Neuronal stem cell (in vitro differentiated cells): ENCODE data around the gene KRT39.
A peak's percentile ranks its signal among the peaks of the same experiment; 100 is the strongest.

ENCODE experiments used
- DNase-seq: peaks from one replicate; pipeline ENCODE4 v3.0.0-alpha.2; 2013; ENCODE audit warnings: low spot score
- H2AFZ ChIP-seq: one replicate; pipeline ENCODE4 v1.6.1; 2013; ENCODE audit warnings: mild to moderate bottlenecking, low read length, inconsistent platforms
- H2AK5ac ChIP-seq: 2 replicates; pipeline ENCODE4 v1.6.1; 2013; ENCODE audit warnings: low read depth, mild to moderate bottlenecking, inconsistent platforms, low read length, moderate library complexity, mixed read lengths
- H2BK120ac ChIP-seq: 2 replicates; pipeline ENCODE4 v1.6.1; 2013; ENCODE audit warnings: low read depth, mild to moderate bottlenecking, inconsistent platforms, low read length, moderate library complexity, mixed read lengths
- H2BK12ac ChIP-seq: one replicate; pipeline ENCODE4 v1.6.1; 2013; ENCODE audit warnings: low read length, inconsistent platforms
- H2BK15ac ChIP-seq: 2 replicates; pipeline ENCODE4 v1.6.1; 2013; ENCODE audit warnings: mild to moderate bottlenecking, low read length, inconsistent platforms, mixed read lengths
- H2BK5ac ChIP-seq: one replicate; pipeline ENCODE4 v1.6.1; 2013; ENCODE audit warnings: inconsistent platforms, mild to moderate bottlenecking, low read length, moderate library complexity
- H3K14ac ChIP-seq: one replicate; pipeline ENCODE4 v1.6.1; 2013; ENCODE audit warnings: low read length, inconsistent platforms
- H3K18ac ChIP-seq: 2 replicates; pipeline ENCODE4 v1.6.1; 2013; ENCODE audit warnings: low read length, inconsistent platforms
- H3K23ac ChIP-seq: 2 replicates; pipeline ENCODE4 v1.6.1; 2013; ENCODE audit warnings: low read depth, mild to moderate bottlenecking, mixed read lengths, low read length, inconsistent platforms; ENCODE audit not compliant: poor library complexity
- H3K27ac ChIP-seq: replicated peaks from 3 replicates; pipeline ENCODE4 v1.5.1; 2013; ENCODE audit warnings: low read length, inconsistent platforms
- H3K27me3 ChIP-seq, 3 experiments: 2 replicates each; pipeline ENCODE4 v1.6.1; 2013; ENCODE audit warnings: low read length in 3 of 3, mild to moderate bottlenecking in 2 of 3, inconsistent platforms in 1 of 3, low read depth in 1 of 3, mixed read lengths in 1 of 3, moderate library complexity in 1 of 3; ENCODE audit not compliant: control insufficient read depth in 3 of 3, insufficient read depth in 3 of 3
- H3K36me3 ChIP-seq, 2 donors: replicated peaks in 1 of 2; 2 replicates each; pipeline ENCODE4 v1.6.1; 2013; ENCODE audit warnings: low read length in 2 of 2; ENCODE audit not compliant: control insufficient read depth in 2 of 2, insufficient read depth in 2 of 2
- H3K4ac ChIP-seq: 2 replicates; pipeline ENCODE4 v1.6.1; 2013; ENCODE audit warnings: inconsistent platforms, mild to moderate bottlenecking, low read length, moderate library complexity
- H3K4me1 ChIP-seq, 2 donors: 1 replicate in 1 of 2; 2 replicates in 1 of 2; pipeline ENCODE4 v1.6.1; 2013; ENCODE audit warnings: low read length in 2 of 2, low read depth in 1 of 2; ENCODE audit not compliant: control insufficient read depth in 2 of 2, insufficient read depth in 1 of 2
- H3K4me2 ChIP-seq: one replicate; pipeline ENCODE4 v1.6.1; 2013; ENCODE audit warnings: mild to moderate bottlenecking, low read length, inconsistent platforms; ENCODE audit not compliant: insufficient read depth, poor library complexity, severe bottlenecking
- H3K4me3 ChIP-seq, 2 donors: 2 replicates each; pipeline ENCODE4 v1.5.1; 2013; ENCODE audit warnings: low read length in 2 of 2, mild to moderate bottlenecking in 2 of 2, inconsistent platforms in 1 of 2, moderate library complexity in 1 of 2
- H3K79me1 ChIP-seq: one replicate; pipeline ENCODE4 v1.6.1; 2013; ENCODE audit warnings: low read depth, mild to moderate bottlenecking, inconsistent platforms, low read length, moderate library complexity
- H3K9ac ChIP-seq: one replicate; pipeline ENCODE4 v1.6.1; 2013; ENCODE audit warnings: mild to moderate bottlenecking, low read depth, low read length, inconsistent platforms; ENCODE audit not compliant: poor library complexity
- H3K9me3 ChIP-seq, 2 donors: replicated peaks in 1 of 2; 2 replicates each; pipeline versions ENCODE3 to v1.6.1; 2013; ENCODE audit warnings: low read length in 2 of 2, mild to moderate bottlenecking in 2 of 2, inconsistent platforms in 1 of 2, low read depth in 1 of 2, mixed read lengths in 1 of 2, moderate library complexity in 1 of 2; ENCODE audit not compliant: control insufficient read depth in 2 of 2, insufficient read depth in 1 of 2
- H4K8ac ChIP-seq: one replicate; pipeline ENCODE4 v1.6.1; 2013; ENCODE audit warnings: low read depth, mild to moderate bottlenecking, inconsistent platforms, low read length, moderate library complexity
- H4K91ac ChIP-seq: one replicate; pipeline ENCODE4 v1.6.1; 2013; ENCODE audit warnings: low read length, low read depth, mild to moderate bottlenecking, inconsistent platforms; ENCODE audit not compliant: poor library complexity
- WGBS, 2 donors: extraction: QIAGEN DNeasy Blood & Tissue Kit; methylation state at CpG; one replicate each; pipeline ENCODE4 v1.1.7; 2013; ENCODE audit warnings: missing lambda C conversion rate in 2 of 2, mixed read lengths in 1 of 2; ENCODE audit not compliant: insufficient read length in 2 of 2, insufficient replicate concordance in 1 of 2; ENCODE audit errors: extremely low coverage in 2 of 2; 5-methylcytosine and 5-hydroxymethylcytosine counted together

The KRT39 gene

DNA sequence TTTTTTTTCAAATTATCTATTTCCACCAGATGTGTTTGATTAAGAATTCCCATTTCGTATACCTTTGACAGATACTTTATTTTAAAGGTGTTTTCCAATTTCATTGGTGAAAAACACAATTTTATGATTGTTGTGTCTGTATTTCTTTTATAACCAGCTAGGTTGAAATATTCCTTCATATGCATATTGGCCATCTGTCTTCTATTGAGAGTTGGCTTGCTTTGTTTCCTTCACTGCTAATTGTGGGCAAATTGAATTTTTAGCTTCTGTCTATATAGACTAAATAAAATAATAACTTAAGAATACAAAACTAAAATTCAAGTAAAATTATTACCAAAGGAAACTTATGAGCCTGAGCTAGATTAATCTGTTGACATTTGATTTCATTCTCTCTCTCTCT lies 28.4 kb upstream of the KRT39 start:
- no peak overlapping the region for H3K4me2 ChIP-seq
- no peaks in the 10 kb centered on the region for H3K36me3 ChIP-seq
- no peak overlapping the region for H3K4me3 ChIP-seq
- no peak overlapping the region for H3K27ac ChIP-seq
- H4K8ac ChIP-seq = no peak overlapping the region
- no peaks in the 10 kb centered on the region for H3K9me3 ChIP-seq
- H3K79me1 ChIP-seq = no peaks in the 10 kb centered on the region
- no peak overlapping the region for H2AK5ac ChIP-seq
- no peak overlapping the region for H3K23ac ChIP-seq
- no CpG with 5 or more reads among the region's 1 CpG for WGBS, 2 donors
- H3K27me3 ChIP-seq = peaks cover 0 to 3% (median 0%) of the 10 kb centered on the region in 3 experiments
- no peak overlapping the region for H3K9ac ChIP-seq
- peaks cover 0 to 2% of the 10 kb centered on the region in 2 donors for H3K4me1 ChIP-seq
- no peak overlapping the region for H2BK120ac ChIP-seq
- no peak overlapping the region for H2BK5ac ChIP-seq
- H3K4ac ChIP-seq = no peak overlapping the region
- no peak overlapping the region for H2BK15ac ChIP-seq
- H3K14ac ChIP-seq = no peak overlapping the region
- no peak overlapping the region for H2AFZ ChIP-seq
- no peak overlapping the region for H4K91ac ChIP-seq
- no peak for DNase-seq
- H3K18ac ChIP-seq = no peak overlapping the region
- H2BK12ac ChIP-seq = no peak overlapping the region

DNA sequence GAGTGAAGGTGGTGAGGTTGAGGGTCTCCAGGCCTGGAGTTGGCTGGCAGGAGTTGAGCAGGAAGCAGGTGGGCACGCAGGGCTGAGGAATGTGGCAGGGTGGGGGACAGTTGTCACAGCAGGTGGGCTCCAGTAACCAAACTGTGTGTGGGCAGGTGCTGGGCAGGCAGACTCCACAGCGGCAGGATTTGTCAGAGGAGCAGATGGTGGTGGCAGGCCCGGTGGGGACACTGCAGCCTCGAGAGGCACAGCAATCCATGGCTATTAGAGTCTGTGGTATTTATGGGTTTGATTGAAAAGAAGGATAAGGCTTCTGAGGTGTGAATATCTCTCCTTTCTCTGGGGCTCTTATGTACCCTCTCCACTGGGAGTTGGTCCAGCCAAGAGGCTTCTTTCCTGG lies 27.1 kb upstream of the KRT39 start, which contains the start of gene KRTAP3-3:
TSS of gene KRTAP3-3 (minus strand) at position 326 of the 400 bp plus-strand sequence. CDS start at position 259, 67 bp downstream.
- no CpG with 5 or more reads among the region's 4 CpGs for WGBS, 2 donors
- no peak for DNase-seq
- H3K4me1 ChIP-seq = peaks cover 0 to 2% of the 10 kb centered on the region in 2 donors

DNA sequence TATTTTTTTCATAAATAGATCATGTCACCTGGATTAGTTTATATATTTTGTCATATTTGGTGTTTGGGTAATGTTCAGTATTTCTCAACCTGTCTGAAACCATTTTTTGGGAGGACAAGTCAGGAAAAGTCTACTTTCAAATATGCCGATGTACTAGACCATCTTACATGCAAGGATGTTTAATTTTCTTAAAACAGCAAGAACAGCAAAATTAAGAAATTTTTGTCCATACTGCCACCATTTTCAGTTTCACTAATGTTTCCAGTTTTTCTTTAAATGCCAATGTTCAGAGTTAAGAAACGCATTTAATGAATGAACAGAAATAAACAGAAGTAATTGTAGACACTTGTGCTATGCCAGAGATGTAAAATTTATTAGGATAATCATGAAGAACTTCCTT lies 26.3 kb upstream of the KRT39 start:
- H3K4me3 ChIP-seq = no peak overlapping the region
- H3K27ac ChIP-seq = no peak overlapping the region
- no peak overlapping the region for H2BK5ac ChIP-seq
- WGBS, 2 donors = no CpG with 5 or more reads among the region's 2 CpGs
- H2AFZ ChIP-seq = no peak overlapping the region
- no peak overlapping the region for H3K14ac ChIP-seq
- no peak overlapping the region for H2AK5ac ChIP-seq
- no peak overlapping the region for H2BK120ac ChIP-seq
- no peak overlapping the region for H2BK15ac ChIP-seq
- no peak overlapping the region for H3K23ac ChIP-seq
- no peak overlapping the region for H4K8ac ChIP-seq
- no peak overlapping the region for H3K4me2 ChIP-seq
- DNase-seq = no peak
- no peak overlapping the region for H3K18ac ChIP-seq
- H3K36me3 ChIP-seq = no peaks in the 10 kb centered on the region
- no peak overlapping the region for H3K4ac ChIP-seq
- H3K9me3 ChIP-seq = no peaks in the 10 kb centered on the region
- no peaks in the 10 kb centered on the region for H3K79me1 ChIP-seq
- peaks cover 0 to 2% of the 10 kb centered on the region in 2 donors for H3K4me1 ChIP-seq
- no peak overlapping the region for H4K91ac ChIP-seq
- peaks cover 0 to 3% (median 0%) of the 10 kb centered on the region in 3 experiments for H3K27me3 ChIP-seq
- no peak overlapping the region for H3K9ac ChIP-seq
- H2BK12ac ChIP-seq = no peak overlapping the region

More for the DNA sequence above, 27.1 kb upstream of the KRT39 start, which contains the start of gene KRTAP3-3:
- Histone ChIP-seq H2BK15ac (no peak within 1 kb of the TSS), H3K27me3 (peaks cover 0 to 3% (median 0%) of the 10 kb centered on the region in 3 experiments), H3K27ac (no peak within 1 kb of the TSS), H4K91ac (no peak within 1 kb of the TSS), H3K79me1 (no peaks in the 10 kb centered on the region), H3K9ac (no peak within 1 kb of the TSS), H3K14ac (no peak within 1 kb of the TSS), H3K4me3 (no peak within 1 kb of the TSS), H4K8ac (no peak within 1 kb of the TSS), H3K9me3 (no peaks in the 10 kb centered on the region), H2AK5ac (no peak within 1 kb of the TSS), H2BK5ac (no peak within 1 kb of the TSS), H3K36me3 (no peaks in the 10 kb centered on the region), H2BK120ac (no peak within 1 kb of the TSS), H3K4ac (no peak within 1 kb of the TSS), H3K18ac (peak within 1 kb of the TSS; percentile 80), H3K23ac (no peak within 1 kb of the TSS), H2BK12ac (no peak within 1 kb of the TSS), H3K4me2 (no peak within 1 kb of the TSS), H2AFZ (no peak within 1 kb of the TSS)

DNA sequence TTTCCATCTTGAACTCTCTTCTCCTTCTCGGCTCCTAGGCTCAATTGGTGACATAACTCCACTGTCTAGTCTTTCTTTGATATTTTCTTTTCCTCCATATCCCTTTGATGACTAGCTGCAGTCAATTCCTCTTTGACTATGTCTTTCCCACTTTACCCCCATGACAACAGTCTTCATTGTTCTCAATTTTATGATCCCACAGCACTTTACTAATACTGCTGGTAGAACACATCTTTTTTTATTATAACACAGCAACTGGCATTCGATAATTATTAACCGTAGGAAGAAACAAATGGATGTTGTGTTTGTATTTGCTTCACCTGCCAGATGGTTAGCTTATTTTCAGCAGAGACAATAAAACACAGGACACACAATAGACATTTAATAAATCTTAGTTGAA lies 25.9 kb upstream of the KRT39 start:
- H3K79me1 ChIP-seq = no peaks in the 10 kb centered on the region
- no peak for DNase-seq
- H4K91ac ChIP-seq = no peak overlapping the region
- no peak overlapping the region for H2BK12ac ChIP-seq
- no peak overlapping the region for H3K18ac ChIP-seq
- H4K8ac ChIP-seq = no peak overlapping the region
- no peak overlapping the region for H2AFZ ChIP-seq
- H2BK15ac ChIP-seq = no peak overlapping the region
- no peak overlapping the region for H3K4me2 ChIP-seq
- no CpG with 5 or more reads among the region's 3 CpGs for WGBS, 2 donors
- peaks cover 0 to 3% (median 0%) of the 10 kb centered on the region in 3 experiments for H3K27me3 ChIP-seq
- H3K27ac ChIP-seq = no peak overlapping the region
- no peak overlapping the region for H2AK5ac ChIP-seq
- H3K23ac ChIP-seq = no peak overlapping the region
- no peak overlapping the region for H3K9ac ChIP-seq
- no peak overlapping the region for H3K4ac ChIP-seq
- no peaks in the 10 kb centered on the region for H3K36me3 ChIP-seq
- no peak overlapping the region for H2BK5ac ChIP-seq
- peaks cover 0 to 2% of the 10 kb centered on the region in 2 donors for H3K4me1 ChIP-seq
- no peaks in the 10 kb centered on the region for H3K9me3 ChIP-seq
- no peak overlapping the region for H3K4me3 ChIP-seq
- H2BK120ac ChIP-seq = no peak overlapping the region
- no peak overlapping the region for H3K14ac ChIP-seq
